HG02571 (cell line): ENCODE results near the gene MTHFSD.

Source experiments
- ATAC-seq: cut with Tn5 transposase; IDR thresholded peaks from one replicate; pipeline ENCODE4 v1.9.1; 2021; ENCODE audit warnings: mild to moderate bottlenecking, moderate library complexity; ENCODE audit not compliant: unreplicated experiment

MTHFSD gene

DNA sequence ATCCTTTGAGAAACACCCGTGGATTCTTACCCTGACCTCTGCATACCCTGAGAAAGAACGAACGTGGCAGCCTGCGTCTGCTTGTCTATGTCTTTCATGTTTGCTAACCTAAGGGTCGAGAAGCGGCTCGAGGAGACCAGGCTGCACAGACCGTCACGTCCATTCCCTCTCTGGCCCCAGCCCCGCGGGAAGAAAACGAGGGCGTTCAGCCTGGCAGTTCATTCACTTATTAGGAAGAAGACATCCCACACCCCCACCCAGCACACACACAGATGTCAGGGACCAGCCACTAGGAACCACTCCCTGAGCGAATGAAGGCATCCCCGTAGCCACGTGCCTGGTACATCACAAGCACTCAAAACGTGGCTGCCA lies 655 bp upstream of the MTHFSD start:
- ATAC-seq, result no peak

DNA sequence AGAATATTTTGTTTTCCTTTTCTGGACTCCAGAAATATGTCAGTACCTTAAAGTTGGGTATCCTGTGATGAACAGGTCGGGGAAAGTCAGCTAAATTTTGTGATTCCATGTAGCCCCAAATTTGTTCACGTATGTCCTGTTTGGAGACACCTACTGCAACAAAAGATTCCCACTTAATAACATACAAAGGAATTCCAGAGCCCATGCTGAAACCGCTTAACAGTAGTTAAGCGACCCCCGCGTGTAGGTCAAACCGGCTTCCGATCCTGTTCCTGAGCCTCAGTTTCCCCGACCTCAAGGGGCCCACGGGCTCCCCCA lies 477 bp downstream of the MTHFSD start:
- ATAC-seq, result no peak

DNA sequence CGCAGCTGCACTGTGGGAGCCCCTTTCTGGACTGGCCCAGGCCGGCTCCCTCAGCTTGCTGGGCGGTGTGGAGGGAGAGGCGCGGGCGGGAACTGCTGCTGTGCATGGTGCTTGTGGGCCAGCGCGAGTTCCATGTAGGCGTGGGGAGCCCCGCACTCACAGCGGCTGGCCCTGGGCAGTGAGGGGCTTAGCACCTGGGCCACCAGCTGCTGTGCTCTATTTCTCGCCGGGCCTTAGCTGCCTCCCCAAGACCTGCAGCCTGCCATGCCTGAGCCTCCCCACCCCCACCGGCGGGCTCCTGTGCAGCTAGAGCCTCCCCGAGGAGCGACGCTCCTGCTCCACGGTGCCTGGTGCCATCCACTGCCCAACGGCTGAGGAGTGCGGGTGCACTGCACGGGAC lies 1.7 kb downstream of the MTHFSD start:
- no peak for ATAC-seq

DNA sequence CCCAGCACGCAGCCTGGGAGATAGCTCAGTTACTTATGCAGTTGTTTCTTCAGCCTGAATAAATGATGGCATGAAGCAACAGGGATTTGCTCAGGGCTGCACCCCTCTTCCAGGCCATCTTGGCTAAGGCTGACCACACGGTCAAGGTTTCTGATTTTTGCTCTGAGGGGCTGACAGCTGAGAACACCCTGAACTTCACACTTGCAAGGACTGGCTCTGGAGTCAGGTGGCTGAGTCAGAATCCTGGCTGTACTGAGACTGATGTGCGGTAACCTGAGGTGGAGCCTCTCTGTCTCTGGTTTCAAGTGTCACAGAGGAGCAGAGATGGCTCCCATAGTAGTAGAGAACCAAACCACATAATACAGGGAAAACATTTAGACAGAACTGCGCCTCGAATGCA lies 4.8 kb downstream of the MTHFSD start:
- no peak for ATAC-seq

DNA sequence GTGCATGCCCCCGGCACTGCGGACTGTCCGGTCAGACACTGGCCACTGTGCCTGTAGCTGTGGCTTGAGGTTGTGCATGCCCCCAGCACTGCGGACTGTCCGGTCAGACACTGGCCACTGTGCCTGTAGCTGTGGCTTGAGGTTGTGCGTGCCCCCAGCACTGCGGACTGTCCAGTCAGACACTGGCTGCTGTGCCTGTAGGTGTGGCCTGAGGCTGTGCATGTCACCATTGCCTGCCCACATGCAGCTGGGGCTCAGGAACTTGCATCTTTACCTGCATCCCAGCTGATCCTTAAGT lies 5.2 kb downstream of the MTHFSD start:
- ATAC-seq, result no peak

DNA sequence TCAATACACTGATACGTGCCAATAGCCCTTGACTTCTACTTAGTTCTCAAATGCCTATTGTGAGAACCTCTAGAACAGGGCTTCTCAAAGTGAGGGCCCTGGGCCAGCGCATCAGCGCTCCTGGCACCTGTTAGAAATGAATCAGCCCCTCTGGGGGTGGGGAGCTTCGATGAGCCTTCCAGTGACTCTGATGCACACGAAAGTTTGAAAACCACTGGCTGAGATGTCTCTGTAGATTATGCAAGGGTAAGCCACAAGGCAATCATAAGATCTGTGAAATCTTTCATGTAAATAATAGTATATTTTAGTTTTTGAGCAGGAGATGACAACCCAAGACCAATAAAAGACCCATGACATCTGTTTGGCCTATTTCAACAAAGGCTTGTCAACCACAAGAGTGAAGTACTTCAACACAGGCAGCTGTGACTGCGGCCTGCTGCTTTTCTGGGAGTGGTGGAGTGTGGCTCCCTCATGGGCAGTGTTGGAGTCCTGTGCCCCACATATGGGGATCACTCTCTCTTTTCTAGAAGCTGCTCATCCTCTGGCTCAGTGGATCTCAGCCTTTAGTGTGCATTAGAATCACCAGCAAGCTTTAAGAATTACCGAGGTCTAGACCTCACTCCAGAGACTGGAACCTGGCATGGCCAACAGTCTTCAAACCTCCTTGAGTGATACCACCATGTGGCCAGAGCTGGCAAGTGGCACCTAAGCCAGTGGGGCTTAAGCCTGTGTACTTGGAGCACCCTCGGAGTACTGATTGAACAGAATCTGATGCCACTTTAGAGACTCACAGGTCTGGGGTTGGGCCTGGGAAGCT lies 5.8 kb downstream of the MTHFSD start:
- ATAC-seq, result no peak

DNA sequence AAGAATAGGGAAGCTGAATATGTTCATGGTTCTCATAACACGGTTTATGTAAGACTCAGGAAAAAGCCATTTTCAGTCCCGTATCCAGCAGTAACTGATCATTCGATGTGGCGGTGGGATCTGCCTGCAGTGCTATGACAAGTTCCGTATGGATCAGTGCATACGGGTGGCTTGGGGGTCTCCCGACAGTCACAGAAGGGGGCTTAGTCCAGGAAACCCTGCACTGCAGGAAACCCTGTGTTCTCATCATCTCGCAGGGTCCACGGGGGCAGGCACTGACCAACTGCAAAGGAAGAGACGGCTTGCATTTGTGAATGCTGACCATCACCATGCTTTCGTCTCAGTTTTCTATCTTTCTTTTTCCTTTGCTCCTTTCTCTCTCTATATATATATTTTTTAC lies 7.7 kb downstream of the MTHFSD start:
- no peak for ATAC-seq

DNA sequence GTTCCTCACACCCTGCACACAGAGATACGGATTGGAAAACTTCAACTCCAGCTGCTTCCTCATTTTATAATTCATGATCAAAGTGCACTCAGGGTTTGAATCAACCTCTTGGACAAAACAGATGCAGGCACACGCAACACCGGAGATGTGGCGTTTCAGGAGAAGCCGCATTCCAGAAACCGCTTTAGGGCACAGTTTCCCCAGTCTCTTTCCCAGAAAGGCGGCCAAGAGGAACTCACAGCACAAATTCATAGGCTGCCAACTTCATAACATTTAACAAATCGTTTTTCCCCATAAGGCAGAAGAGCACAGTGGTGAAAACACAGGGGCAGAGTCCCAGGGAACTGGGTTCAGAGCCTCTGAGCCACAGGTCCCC lies 8.4 kb downstream of the MTHFSD start:
- no peak for ATAC-seq

DNA sequence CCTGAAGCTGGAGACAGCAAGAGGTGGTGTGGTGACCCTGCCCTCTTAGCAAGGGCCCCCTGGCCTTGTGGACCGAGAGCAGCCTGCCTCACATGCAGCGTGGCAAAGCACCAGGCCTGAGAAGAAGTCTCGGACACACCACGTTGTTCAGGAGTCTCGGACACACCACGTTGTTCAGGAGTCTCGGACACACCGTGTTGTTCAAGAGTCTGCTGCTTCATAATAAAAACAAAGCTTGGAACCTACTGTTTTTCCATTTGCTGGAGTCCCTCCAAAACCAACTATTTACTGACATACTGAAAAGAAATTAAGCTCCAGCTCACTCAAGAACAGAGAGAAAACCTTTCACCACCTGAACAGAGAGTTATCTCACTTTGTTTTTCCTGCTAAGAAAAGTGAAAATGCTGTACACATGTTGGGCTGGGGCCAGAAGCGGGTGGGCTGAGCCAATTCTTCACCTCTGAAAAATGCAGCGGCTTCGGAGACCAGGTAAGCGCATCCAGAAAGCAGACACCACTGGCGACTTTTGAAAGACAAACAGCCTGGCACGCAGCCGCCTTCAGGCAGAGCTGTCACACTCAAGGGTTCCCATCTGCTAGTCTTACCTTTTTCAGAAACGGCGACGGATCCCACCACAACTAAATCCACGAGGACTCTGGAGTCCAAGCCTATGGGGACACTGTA lies 8.9 kb downstream of the MTHFSD start:
- ATAC-seq, result no peak

DNA sequence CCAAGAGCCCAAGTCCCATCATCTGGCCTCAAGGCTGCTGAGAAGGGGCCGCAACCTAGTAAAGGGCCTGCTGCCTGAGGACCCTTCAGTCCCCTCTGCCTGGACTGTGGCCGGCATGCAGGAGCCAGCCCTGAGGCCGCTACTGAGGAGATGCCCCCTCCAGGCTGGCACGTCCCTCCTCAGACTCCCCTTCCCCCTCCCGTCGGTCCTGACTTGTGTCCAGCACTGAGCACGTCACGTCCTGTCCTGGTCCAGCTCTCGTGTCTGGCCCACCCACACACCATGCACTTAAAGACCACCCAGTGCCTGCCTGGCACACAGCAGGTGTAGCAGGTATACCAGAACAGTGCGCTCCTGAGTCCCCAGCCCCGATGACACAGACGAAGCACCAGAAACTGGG lies 9.6 kb downstream of the MTHFSD start:
- ATAC-seq, result no peak

DNA sequence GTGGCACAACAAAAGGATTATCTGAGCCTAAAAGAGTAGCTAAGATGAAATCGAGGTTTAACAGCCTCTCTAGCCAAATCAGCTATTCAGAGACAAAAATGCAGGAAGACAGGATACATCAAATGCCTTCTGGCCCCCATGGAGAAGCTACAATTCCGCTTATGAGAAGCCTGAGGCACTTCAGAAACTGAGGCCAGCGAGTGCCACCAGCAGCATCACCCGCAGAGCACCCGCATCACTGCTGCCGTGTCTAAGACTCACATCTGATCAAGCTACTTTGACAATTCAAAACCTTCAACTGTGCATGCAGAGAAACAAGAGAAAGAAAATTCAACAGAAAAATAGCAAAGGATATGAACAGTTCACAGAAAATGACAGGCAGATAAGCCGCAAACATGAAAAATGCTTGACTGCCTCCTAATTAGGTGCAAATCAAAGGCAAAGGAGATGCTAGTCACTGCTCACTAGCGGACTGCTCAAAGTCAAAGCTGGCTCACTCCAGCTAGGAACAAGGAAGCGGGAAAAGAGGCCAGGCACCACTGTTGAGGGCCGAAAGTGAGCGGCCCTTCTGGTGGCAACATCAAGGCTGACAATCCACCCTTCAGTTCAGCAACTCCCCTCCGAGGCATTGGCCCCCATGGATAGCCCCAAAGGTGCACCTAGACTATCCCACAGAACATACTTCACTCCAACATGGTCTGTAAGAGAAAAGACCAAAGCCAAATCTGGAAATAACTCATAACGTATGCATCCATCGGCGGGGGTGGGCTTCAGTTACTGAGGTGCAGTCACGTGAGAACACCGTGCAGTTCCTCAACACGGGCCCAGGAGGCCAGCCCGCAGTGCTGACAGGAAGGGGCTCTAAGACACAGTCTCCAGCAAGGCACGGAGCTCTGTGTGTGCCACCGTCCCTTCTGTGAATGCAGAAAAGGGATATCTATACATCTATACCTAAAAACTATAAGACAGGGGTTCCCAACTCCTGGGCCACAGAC lies 12.0 kb downstream of the MTHFSD start:
- no peak for ATAC-seq

DNA sequence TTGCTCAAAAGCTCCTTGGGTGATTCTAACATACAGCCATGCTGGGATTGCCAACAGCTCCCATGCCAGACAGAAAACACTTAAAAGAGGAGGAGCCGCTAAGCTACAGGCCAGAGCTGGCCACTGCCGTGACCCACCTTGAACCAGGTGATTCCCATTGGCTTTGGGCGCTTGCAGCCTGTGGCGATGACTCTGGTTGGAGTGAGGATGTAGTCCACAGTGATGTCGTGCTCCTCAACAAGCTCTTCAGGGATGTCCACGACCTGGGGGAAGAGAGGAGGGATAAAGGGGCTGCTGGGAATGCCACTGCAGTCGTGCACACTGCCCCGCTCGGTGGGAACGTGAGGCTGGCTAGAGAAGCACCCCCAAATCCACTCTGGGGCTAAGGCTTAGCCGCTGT lies 13.5 kb downstream of the MTHFSD start:
- ATAC-seq, result no peak

DNA sequence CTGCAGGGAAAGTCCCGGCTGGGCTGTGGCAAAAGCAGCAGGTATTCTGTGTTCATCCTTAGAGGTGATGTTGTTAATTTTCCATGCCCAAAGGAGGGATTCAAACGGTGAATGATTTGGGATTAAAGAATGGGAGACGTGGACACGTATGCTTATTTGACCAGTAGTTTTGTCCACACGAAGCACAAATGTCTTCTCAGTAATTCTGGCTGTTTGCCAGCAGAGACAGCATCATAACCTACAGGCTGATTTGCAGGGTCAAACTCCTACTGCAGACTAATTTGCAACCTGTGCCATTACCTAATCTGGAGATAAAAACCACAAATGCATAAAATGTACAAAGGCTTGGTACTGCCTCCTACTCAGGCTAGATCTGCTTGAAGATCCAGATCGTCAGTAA lies 14.1 kb downstream of the MTHFSD start:
- no peak for ATAC-seq

DNA sequence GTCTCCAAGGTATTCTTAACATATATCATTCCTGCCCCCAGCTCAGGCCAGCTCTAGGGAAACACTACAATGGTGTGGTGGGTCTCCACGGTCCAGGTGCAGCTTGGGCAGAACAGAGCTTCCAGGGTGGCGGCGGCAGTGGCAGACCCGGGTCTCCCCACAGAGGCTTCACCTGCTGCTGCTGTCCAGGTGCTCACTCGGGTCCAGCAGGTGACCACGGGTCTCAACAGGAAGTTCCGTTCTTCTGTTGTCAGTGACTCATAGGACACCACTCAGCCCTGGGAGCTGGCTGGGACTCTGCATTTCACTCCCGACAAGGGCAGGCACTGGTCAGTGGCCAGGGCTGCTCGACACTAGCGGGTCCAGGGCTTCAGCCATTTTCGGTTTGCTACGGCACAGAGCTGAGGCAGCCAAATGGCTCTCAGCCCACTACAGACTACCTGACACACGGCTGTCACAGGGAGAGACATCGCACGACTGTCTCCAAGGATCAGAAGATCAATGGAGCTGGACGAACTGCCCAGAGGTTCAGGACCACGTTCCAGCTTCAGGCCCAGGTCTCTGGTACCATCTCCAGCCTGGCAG lies 16.7 kb downstream of the MTHFSD start:
- ATAC-seq, result no peak

DNA sequence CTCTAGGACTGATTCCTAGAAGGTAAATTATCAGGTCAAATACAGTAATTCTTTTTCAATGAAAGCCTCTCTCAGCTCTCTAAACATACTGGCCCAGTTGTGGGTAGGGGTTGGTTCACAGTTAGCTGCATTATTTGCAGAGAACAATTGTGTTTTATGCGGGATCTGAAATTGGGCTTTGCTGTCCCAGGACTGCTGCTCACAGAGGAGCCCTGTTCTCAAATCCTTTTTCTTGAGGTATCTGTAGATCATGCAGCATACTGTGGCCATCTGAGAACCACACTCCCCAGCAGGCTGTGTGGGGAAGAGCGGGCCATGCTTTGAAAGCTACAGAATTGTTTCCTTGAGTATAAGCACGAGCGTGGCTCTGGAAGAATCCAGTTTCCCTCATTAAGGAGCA lies 17.5 kb downstream of the MTHFSD start:
- no peak for ATAC-seq

DNA sequence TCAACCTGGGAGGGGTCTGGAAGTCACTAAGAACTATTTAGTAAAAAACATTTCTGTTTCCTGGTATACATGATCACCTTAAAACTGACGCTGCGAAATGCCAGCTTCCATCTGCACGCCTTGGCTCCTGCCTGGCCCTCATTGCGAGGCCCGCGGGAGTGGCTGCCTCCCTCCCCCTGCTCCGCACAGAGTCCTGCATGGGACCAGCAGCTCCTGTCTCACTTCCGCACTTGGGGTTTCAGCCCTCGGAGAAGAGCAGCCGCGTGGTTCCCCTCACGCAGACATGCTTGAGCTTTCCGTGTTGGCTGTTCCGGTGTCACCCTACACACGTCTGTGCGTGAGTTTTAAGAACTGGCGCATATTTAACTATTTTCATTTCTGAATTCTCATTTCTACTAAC lies 18.4 kb downstream of the MTHFSD start:
- no peak for ATAC-seq

DNA sequence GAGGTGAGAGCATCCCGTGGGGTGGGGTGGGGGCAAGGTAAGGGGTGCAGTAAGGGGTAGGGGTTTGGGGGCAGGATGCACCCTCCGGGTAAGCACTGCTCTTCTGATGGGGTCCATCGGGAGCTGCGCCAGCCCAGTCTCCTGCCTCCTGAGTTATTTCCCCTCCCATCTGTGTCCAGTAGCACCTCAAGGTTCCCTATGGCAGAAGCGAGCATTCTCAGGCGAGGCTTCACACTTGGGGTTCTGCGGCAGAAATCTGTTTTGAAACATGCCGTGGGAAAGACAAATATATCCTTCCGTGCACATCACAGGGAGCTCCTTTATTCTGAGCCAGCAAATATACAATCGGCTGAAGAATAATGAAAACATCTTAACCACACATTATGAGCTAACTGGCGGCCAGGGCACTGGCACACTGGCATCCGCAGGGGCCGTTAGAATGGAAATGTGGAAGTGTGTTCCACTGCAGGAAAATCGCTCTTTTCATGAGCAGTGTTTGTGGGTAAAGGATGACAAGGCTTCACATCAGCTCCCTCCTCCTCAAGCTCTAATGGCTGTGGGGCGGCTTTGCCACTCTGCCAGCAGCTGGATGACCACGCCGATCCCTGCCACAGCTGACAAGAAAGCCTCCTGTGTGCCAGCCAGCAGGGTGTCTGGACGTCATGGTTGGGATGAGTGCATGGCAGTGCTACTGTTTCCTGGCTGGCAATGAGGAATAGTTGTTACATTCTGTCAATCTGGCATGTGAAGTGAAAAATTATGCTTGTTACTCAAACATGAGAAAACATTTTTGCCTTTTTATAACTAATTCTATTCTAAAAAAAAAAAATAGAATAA lies 20.0 kb downstream of the MTHFSD start:
- ATAC-seq, result no peak

DNA sequence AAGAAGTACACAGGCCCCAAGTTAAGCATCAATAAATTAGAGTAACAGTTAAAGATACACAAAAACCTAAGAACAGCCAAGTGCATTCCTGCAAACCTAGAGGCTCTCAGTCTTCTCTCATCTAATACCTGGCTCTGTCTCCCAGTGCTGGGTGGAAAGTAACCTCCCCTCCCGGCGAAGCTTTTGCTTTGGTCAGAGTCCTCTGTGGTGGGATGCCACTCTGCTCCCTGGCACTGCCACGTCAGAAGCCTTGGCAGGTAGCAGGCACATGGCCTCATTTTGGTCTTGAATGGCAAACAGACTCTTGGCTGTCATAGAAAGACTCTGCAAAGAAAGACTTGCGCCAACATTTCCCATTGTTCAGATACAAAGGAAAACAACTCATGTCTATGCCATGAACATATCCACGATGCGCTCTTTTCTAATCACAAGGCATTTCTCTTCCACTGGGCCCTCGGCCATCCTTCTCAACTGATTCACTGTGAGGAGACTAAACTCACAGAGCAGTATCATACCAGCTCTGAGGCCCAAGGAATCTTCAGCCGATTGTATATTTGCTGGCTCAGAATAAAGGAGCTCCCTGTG lies 21.2 kb downstream of the MTHFSD start:
- ATAC-seq, result no peak

DNA sequence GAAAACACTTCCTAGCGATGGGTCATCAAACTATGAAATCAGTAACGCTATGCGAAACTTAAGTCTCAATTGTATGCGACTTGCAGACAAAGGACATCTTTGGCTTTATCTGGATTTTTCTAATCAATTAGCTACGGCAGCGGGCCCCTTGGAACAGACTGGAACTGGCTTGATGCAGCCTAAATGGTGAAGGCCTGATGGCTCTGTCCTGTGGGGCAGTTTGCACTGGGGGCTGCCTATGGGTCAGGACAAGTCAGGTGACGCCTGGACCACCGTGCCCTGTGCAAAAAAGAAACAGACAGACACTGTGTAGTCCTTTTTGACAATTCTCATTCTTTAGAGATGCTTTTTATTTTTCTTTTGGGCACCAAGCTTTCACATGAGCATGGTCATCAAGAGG lies 22.0 kb downstream of the MTHFSD start:
- no peak for ATAC-seq

DNA sequence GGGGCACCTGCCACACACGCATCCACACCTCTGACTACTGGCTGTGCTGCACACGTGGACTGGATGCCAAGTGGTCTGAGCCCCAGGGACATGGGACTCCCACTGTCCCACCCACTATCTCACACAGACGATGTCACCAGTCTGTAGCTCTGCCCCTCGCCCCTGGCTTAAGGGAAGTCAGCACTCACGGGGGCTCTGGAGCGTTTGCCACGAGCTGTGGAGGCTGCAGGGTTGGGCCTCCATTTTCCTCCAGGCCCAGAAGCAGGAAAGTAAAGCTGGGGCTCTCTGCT lies 22.6 kb downstream of the MTHFSD start:
- ATAC-seq, result no peak
